Smooth muscle cell (in vitro differentiated cells): ENCODE results near the gene CNPY1. TPM values are rescaled to one million over a fixed set of nuclear protein-coding genes. Genes with fewer than 3 reads are reported as not detected.

Experiments
- DNase-seq: peaks from one replicate; lab custom pipeline; 2025; ENCODE audit not compliant: unreplicated experiment; lab: John Stamatoyannopoulos, UW
- H2AFZ ChIP-seq: fragments of 200-600 bp; sonication (generic); 2 replicates; pipeline ENCODE4 v1.6.0; 2016; ENCODE audit warnings: antibody characterized with exemption, low read depth, mild to moderate bottlenecking
- H3F3A ChIP-seq: fragments of 200-600 bp; sonication (generic); 2 replicates; pipeline ENCODE4 v1.6.0; 2017; ENCODE audit warnings: antibody characterized with exemption, low read depth
- H3K27ac ChIP-seq: fragments of 200-600 bp; sonication (generic); 2 replicates; pipeline ENCODE4 v1.5.1; 2016; ENCODE audit warnings: low read depth, mild to moderate bottlenecking
- H3K27me3 ChIP-seq: fragments of 200-600 bp; sonication (generic); 2 replicates; pipeline ENCODE4 v1.6.1; 2016; ENCODE audit warnings: low read depth, mild to moderate bottlenecking
- H3K36me3 ChIP-seq: fragments of 200-600 bp; sonication (generic); 2 replicates; pipeline ENCODE4 v1.5.1; 2016; ENCODE audit warnings: low read depth
- H3K4me1 ChIP-seq: fragments of 200-600 bp; sonication (generic); 2 replicates; pipeline ENCODE4 v1.5.1; 2016; ENCODE audit warnings: low read depth
- H3K4me2 ChIP-seq: fragments of 200-600 bp; sonication (generic); 2 replicates; pipeline ENCODE4 v1.6.0; 2016; ENCODE audit warnings: mild to moderate bottlenecking
- H3K4me3 ChIP-seq: fragments of 200-600 bp; sonication (generic); 2 replicates; pipeline ENCODE4 v1.5.1; 2016; ENCODE audit warnings: mild to moderate bottlenecking
- H3K79me2 ChIP-seq: fragments of 200-600 bp; sonication (generic); 2 replicates; pipeline ENCODE4 v1.6.0; 2016; ENCODE audit warnings: low read depth, mild to moderate bottlenecking
- H3K9ac ChIP-seq: fragments of 200-600 bp; sonication (generic); 2 replicates; pipeline ENCODE4 v1.6.0; 2016; ENCODE audit warnings: low read depth
- H3K9me3 ChIP-seq: fragments of 200-600 bp; sonication (generic); replicated peaks from 2 replicates; pipeline ENCODE4 v1.5.1; 2016; ENCODE audit warnings: low read depth
- H4K20me1 ChIP-seq: fragments of 200-600 bp; sonication (generic); 2 replicates; pipeline ENCODE4 v1.6.0; 2016; ENCODE audit warnings: low read depth
- WGBS: methylation state at CpG from one replicate; pipeline ENCODE4 v1.1.7; 2016; ENCODE audit warnings: low lambda C conversion rate; 5-methylcytosine and 5-hydroxymethylcytosine counted together
- polyA plus RNA-seq: library from polyadenylated mRNA; unstranded; fragments of >200 nt; fragmentation: Nextera tagmentation; extraction: Ambion mirVana; gene quantifications from 2 replicates; pipeline ENCODE4 v1.2.1, GENCODE V29; 2016
- total RNA-seq: library from RNA; depleted of rRNA; stranded (reverse); fragments of >200 nt; gene quantifications from 2 replicates; pipeline ENCODE4 v1.2.3, GENCODE V29; 2014
- TF ChIP-seq, protein P1 (sequence below): fragments of 200-600 bp; sonication (generic); IDR thresholded peaks from 2 replicates; pipeline ENCODE4 v1.5.1; 2017; ENCODE audit warnings: borderline replicate concordance, mild to moderate bottlenecking, antibody characterized with exemption; ENCODE audit not compliant: insufficient read depth, poor library complexity, severe bottlenecking

The CNPY1 gene
- total and polyA plus RNA-seq, 2 experiments from 2014 or later = 1.0 TPM; not detected in 1

- Histone ChIP-seq H3K4me2 (no peak overlapping the region), H3K27ac (no peak overlapping the region), H3K36me3 (no peaks in the 10 kb centered on the region), H2AFZ (no peak overlapping the region), H3K79me2 (no peaks in the 10 kb centered on the region), H4K20me1 (no peaks in the 10 kb centered on the region), H3K9ac (no peak overlapping the region), H3K4me1 (no peaks in the 10 kb centered on the region), H3K9me3 (no peaks in the 10 kb centered on the region), H3F3A (no peaks in the 10 kb centered on the region), H3K4me3 (no peak overlapping the region), H3K27me3 (peaks cover 9% of the 10 kb centered on the region)
- 92% methylated on average over 23 of the region's 28 CpGs for WGBS
- TF ChIP-seq, protein P1, sequence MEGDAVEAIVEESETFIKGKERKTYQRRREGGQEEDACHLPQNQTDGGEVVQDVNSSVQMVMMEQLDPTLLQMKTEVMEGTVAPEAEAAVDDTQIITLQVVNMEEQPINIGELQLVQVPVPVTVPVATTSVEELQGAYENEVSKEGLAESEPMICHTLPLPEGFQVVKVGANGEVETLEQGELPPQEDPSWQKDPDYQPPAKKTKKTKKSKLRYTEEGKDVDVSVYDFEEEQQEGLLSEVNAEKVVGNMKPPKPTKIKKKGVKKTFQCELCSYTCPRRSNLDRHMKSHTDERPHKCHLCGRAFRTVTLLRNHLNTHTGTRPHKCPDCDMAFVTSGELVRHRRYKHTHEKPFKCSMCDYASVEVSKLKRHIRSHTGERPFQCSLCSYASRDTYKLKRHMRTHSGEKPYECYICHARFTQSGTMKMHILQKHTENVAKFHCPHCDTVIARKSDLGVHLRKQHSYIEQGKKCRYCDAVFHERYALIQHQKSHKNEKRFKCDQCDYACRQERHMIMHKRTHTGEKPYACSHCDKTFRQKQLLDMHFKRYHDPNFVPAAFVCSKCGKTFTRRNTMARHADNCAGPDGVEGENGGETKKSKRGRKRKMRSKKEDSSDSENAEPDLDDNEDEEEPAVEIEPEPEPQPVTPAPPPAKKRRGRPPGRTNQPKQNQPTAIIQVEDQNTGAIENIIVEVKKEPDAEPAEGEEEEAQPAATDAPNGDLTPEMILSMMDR = no peak
- DNase-seq = no peak
These were observed 24.0 kb upstream of the CNPY1 start for GRCh38 chr7:155570171-155570958.

- WGBS = 93% methylated on average over 10 of the region's 11 CpGs
These were observed 23.3 kb upstream of the CNPY1 start for GRCh38 chr7:155569681-155570080.

GRCh38 chr7:155568842-155569494, 22.6 kb upstream of the CNPY1 start:
- Histone ChIP-seq H3K27ac (no peak overlapping the region), H3K79me2 (no peaks in the 10 kb centered on the region), H3K4me1 (no peaks in the 10 kb centered on the region), H3K9ac (no peak overlapping the region), H3K36me3 (no peaks in the 10 kb centered on the region), H4K20me1 (no peaks in the 10 kb centered on the region), H3K4me3 (no peak overlapping the region), H2AFZ (no peak overlapping the region), H3K9me3 (no peaks in the 10 kb centered on the region), H3K4me2 (no peak overlapping the region), H3K27me3 (peaks cover 9% of the 10 kb centered on the region), H3F3A (no peaks in the 10 kb centered on the region)
- TF ChIP-seq, protein P1 = no peak
- WGBS = 90% methylated on average over 10 of the region's 10 CpGs
- no peak for DNase-seq

More at GRCh38 chr7:155569681-155570080, 23.3 kb upstream of the CNPY1 start:
- Histone ChIP-seq H3K79me2 (no peaks in the 10 kb centered on the region), H3K9me3 (no peaks in the 10 kb centered on the region), H3K27me3 (peaks cover 9% of the 10 kb centered on the region), H3K9ac (no peak overlapping the region), H3K4me2 (no peak overlapping the region), H3K4me3 (no peak overlapping the region), H3K4me1 (no peaks in the 10 kb centered on the region), H3K36me3 (no peaks in the 10 kb centered on the region), H3K27ac (no peak overlapping the region), H2AFZ (no peak overlapping the region), H3F3A (no peaks in the 10 kb centered on the region), H4K20me1 (no peaks in the 10 kb centered on the region)
- no peak for DNase-seq
- TF ChIP-seq, protein P1 = no peak

GRCh38 chr7:155568333-155568660, 21.9 kb upstream of the CNPY1 start:
- no peaks in the 10 kb centered on the region for H3K79me2 ChIP-seq
- H3K9me3 ChIP-seq = no peaks in the 10 kb centered on the region
- H3K4me3 ChIP-seq = no peak overlapping the region
- no peak for DNase-seq
- H3K27me3 ChIP-seq = peaks cover 9% of the 10 kb centered on the region
- 72% methylated on average over 5 of the region's 5 CpGs for WGBS
- no peak overlapping the region for H3K27ac ChIP-seq
- TF ChIP-seq, protein P1 = no peak
- H4K20me1 ChIP-seq = no peaks in the 10 kb centered on the region
- H3K4me1 ChIP-seq = no peaks in the 10 kb centered on the region
- no peaks in the 10 kb centered on the region for H3K36me3 ChIP-seq
- no peak overlapping the region for H3K4me2 ChIP-seq
- H3F3A ChIP-seq = no peaks in the 10 kb centered on the region
- no peak overlapping the region for H3K9ac ChIP-seq
- H2AFZ ChIP-seq = no peak overlapping the region
